Dedifferentiated amniotic fluid mesenchymal stem cell (primary cell): ENCODE data around the gene LRRC40.
"Not testable (repeated sequence)": the region's sequence is repeated elsewhere in the genome, so short reads cannot be mapped to it uniquely, and the experiment has no call there.

Experiments used
- DNase-seq: peaks from one replicate; pipeline ENCODE4 v3.0.0-alpha.2; 2016; ENCODE audit errors: extremely low spot score

Gene LRRC40

DNA sequence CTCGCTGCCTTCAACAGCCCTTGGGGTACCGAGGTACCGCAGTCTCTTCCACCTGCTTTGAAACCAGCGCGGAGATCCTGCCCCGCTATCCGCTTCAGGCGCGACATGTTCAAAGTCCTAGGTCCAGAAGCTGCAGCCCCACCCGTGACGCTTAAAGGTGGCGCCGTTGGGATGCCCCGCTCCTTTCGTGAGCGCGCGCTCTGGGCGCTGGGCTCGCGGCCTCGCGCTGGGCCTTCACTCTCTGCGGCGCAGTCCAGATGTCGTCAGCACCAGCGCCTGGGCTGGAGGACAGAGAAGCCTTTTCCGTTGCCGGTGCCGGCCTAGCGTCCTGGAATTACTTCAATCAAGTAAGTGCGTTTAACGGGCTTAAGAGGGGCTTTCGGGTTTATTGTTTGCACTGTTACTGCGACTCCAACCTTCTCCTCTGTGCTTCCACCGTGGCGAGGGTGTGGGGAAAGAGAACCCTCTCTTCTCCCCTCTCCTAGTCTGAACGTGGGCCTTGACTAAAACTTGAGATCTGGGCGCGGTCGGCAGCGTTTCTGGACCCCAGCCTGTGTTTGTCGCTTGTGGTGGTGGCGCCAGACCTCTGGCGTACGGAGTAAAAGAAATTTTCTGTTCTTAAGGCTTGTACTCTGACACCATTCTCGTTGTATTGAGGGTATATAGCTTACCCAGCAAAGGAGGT, at the start of gene LRRC40:
TSS of gene LRRC40 (minus strand) at position 146 of the 685 bp plus-strand sequence. CDS start at position 107, 39 bp downstream.
- DNase-seq, result peak; percentile 94

DNA sequence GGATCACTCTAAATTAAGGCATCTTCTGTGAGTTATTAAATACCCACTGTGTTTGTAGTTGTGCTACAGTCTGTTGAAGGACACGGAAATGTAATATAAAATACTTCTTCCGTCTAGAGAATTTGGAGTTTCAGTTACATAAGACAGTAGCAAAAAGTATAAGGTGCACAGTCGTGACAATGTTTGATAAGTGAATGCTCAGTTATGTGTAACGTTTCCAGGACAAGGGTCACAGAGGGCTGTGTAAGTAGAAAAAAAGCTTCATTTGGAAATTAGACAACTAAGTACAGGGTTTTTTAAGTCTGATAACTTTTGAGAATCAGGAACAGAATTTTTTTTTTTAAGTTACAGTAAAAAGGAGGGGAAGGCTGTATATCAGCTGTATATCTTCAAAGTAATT, 43.4 kb upstream of the LRRC40 start:
- no peak for DNase-seq

DNA sequence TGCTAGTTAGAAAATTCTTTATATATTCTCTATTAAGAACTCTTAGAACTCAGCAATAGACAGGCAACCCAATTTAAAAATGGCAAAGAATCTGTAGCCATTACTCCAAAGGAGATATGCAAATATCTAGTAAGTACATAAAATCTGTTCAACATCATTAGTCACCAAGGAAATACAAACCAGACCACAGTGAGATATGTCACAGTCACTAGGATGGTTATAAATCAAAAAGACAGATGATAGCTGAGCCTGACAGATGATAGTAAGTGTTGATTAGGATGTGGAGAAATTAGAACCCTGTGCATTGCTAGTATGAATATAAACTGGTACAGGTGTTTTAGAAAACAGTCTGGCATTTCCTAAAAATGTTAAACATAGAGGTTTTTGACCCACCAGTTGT, 42.4 kb upstream of the LRRC40 start:
- no peak for DNase-seq

GRCh38 chr1:70247122-70247521, 41.7 kb upstream of the LRRC40 start:
- DNase-seq, result no peak

GRCh38 chr1:70239940-70240339, 34.6 kb upstream of the LRRC40 start:
- DNase-seq, result no peak

DNA sequence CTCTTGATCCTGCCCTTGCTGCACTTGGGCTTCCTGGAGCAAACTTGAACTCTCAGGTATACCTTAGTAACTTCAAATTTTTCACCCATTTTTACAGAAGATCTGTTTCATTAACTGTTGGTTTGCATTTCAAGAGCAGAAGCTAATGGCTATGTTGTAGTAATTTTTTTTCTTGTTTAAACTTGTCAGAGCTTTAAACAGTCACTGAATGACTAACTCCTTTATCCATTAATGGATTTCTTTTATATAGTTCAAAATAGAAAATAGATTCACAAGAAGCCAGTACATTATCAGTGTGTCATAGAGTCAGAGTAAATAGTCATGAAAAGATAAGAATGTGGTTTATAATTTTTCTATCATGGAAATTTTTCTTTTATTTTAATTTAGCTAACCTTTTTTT, 29.4 kb upstream of the LRRC40 start:
- DNase-seq, result no peak

- no peak for DNase-seq
Measured at GRCh38 chr1:70231475-70231874, 26.1 kb upstream of the LRRC40 start.

DNA sequence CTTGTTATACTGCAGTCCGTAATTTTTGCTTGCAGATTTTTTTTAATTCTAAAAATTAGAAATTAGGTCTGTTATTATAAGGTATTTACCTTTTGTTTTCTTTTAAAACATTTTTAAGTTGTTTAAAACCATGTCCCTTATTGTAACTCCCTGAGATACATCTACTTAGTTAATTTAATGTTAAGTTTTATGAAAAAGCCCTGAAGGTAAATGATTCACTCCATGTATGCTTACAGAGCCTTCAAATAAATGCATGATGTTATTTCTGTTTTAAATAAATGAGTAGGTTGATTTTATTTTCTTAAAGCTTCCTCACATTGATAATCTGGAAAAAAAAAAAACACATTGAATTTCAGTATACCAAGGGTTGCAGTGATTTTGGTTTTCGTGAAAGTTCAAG, 23.3 kb upstream of the LRRC40 start:
- DNase-seq, result no peak

DNA sequence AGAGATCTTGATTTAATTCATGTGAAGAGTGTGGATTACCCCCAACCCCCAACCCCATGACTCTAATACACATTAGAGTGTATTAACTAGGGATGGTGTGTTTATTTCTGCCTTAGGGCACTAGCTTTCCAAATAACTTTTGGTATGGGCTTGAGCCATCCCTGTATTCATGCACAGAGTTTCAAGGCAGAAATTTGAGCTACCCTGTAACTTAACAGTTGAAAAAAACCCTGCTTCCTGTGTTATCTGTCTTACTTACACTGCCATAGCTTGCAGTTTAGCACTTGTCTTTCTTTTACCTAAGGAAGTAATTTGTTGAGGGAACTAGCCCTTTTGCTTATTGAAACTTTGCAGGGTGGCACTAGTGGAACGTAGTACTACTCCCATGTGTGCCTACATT, 22.1 kb upstream of the LRRC40 start:
- no peak for DNase-seq

GRCh38 chr1:70224954-70225353, 19.6 kb upstream of the LRRC40 start:
- no peak for DNase-seq

- no peak for DNase-seq
Measured at GRCh38 chr1:70222716-70223235, 17.4 kb upstream of the LRRC40 start.

GRCh38 chr1:70221238-70222121, 16.1 kb upstream of the LRRC40 start, which contains the start of gene SRSF11:
Gene SRSF11 (plus strand): TSS chr1:70221380. CDS start chr1:70221637, 257 bp downstream.
- DNase-seq, result peak; percentile 96

DNA sequence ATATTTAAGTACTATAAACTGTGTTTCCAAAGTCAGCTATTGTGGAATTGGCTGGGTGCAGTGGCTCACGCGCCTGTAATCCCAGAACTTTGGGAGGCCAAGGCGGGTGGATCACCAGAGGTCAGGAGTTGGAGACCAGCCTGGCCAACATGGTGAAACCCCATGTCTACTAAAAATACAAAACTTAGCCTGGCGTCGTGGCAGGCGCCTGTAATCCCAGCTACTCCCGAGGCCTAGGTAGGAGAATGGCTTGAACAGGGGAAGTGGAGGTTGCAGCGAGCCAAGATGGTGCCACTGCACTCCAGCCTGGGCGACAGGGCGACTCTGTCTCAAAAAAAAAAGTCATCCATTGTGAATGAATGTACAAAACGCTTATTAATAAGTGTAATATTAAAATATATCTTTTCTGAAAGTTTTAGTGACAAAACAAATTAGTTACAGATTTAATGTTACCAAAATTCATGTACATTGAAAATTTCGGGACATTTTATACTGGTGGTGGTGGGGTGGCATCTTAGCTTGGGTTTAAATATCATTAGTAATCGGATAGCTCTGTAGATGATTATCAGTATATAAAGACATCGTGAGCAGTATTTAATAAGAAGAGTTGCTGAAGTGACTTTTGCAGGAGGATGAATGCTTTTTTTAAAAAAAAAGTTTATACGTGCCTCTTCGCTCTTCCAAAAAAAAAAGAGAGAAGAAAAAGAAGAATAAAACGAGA, 15.3 kb upstream of the LRRC40 start:
- no peak for DNase-seq

DNA sequence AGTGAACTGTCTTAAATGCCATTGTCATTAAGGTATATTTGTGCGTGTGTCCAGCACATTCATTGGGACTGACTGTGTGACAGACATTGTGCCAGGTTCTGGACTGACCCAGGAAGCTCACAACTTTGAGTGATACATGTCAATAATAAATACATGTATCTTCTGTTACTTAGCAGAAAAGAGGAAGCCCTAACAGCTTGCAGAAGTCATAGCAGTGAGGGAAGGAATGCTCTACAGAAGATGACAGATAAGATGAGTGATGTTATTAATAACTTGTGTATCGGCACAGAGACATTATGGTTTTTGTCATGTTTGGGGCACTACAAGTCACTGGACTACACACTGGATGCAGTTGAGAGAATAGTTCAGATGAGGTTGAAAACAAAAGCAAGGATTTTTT, 14.6 kb upstream of the LRRC40 start:
- DNase-seq, result no peak

DNA sequence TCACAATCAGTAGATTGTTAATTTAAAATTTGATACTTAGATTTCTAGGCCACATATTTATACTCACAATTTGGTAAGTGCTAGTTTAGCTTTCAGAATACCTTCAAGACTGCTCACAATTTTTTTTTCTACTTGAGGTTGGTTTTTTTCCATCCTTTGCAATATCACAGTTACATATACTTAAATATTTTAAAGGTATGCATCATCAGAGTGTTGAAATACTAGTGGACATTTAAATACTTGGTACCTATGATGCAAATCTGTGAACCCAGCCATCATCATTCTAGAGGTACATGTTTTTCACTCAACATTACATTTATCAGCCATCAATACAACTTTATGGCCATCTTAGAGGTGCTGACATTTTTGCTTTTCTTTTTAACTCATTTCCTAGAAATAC, 6.2 kb upstream of the LRRC40 start:
- DNase-seq, result no peak

DNA sequence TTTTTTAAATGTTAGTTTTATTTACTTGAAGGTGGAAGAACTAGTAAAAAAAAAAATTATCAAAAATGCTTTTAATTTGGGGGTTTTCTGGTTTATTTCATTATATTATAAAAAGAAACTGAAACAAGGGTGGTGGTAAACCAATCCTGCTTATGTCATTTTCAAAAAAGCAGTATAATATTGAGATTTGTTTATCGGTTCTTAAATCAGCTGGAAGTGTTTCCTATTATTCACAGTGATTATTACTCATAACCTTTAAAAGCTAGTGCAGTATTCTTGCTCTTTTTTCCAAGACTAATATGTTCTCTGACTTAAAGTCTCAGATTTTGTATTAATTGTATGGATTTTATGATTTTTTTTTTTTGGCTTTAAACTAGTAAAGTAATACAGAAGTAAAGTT, 5.4 kb upstream of the LRRC40 start:
- DNase-seq, result no peak

DNA sequence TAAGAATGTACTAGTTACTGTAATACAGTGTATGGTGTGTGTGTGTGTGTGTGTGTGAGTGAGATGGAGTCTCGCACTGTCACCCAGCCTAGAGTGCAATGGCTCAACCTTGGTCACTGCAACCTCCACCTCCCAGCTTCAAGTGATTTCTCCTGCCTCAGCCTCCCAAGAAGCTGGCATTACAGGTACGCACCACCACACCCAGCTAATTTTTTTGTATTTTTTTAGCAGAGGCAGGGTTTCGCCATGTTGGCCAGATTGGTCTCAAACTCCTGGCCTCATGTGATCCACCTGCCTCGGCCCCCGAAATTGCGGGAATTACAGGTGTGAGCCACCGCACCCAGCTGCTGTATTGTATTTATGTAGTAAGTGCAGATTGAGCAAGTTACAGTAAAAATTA, 2.9 kb upstream of the LRRC40 start:
- DNase-seq, result no peak

GRCh38 chr1:70207492-70207891, 2.1 kb upstream of the LRRC40 start:
- DNase-seq, result no peak

- DNase-seq, result not testable (repeated sequence)
Measured at GRCh38 chr1:70206833-70207232, 1.5 kb upstream of the LRRC40 start.

DNA sequence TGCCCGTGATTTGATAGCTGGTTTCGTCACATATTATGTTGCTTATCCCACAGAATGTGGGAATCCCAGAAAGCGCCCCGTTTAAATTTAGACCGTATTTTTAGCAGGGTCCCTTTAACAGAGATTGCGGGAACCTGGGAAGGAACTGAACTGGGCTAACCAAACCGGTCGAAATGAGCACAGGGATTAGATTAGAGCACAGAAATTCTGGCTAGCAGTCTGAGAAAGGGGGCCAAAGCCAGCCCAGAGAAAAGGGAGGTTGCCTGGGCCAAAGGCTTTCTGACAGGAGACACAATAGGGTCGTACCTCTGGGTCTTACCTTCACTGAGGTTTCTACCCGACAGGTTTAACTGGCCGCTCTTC, 327 bp downstream of the LRRC40 start:
- no peak for DNase-seq

DNA sequence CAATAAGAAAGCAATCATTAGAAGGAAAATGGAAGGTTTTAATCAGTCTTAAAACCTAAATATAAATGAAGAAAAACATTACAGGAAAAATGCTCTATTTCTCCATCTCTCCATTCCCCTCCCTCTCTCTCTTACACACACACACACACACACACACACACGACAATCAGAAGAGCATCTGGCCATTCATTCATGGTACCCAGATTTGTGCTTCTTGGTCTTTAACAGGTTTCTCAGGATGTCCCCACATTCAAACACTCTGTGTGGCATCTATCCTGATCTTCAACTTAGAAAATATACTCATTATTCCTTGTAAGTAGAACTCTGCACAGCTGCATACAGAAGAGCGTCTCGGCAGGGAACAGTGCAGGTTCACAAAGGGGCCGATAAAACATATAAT, 779 bp downstream of the LRRC40 start:
- DNase-seq, result no peak

- no peak for DNase-seq
Measured at GRCh38 chr1:70204139-70204538, 1.2 kb downstream of the LRRC40 start.
